ENCODE measurements around the gene ZNF488. TPM values are rescaled to one million over a fixed set of nuclear protein-coding genes. Genes with fewer than 3 reads are reported as not detected.

ZNF488 gene
- total RNA-seq, 2 experiments from 2014 or later: 0.12 TPM; not detected in 1

DNA sequence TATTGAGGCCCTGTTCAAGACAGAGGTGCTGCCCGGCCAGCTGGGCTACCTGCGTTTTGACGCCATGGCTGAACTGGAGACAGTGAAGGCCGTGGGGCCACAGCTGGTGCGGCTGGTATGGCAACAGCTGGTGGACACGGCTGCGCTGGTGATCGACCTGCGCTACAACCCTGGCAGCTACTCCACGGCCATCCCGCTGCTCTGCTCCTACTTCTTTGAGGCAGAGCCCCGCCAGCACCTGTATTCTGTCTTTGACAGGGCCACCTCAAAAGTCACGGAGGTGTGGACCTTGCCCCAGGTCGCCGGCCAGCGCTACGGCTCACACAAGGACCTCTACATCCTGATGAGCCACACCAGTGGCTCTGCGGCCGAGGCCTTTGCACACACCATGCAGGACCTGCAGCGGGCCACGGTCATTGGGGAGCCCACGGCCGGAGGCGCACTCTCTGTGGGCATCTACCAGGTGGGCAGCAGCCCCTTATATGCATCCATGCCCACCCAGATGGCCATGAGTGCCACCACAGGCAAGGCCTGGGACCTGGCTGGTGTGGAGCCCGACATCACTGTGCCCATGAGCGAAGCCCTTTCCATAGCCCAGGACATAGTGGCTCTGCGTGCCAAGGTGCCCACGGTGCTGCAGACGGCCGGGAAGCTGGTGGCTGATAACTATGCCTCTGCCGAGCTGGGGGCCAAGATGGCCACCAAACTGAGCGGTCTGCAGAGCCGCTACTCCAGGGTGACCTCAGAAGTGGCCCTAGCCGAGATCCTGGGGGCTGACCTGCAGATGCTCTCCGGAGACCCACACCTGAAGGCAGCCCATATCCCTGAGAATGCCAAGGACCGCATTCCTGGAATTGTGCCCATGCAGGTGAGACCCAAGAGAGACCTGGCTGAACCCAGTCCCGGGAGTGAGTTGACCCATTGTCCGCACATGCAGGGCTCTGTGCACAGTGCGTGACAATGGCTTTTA is 33.1 kb downstream of the ZNF488 start:
- no peaks in the 10 kb centered on the region for H3K4me1 Mint-ChIP-seq
- no peak for ATAC-seq
- no peaks in the 10 kb centered on the region for H3K36me3 Mint-ChIP-seq
- H3K9me3 Mint-ChIP-seq (ENCODE audit: low read depth): no peaks in the 10 kb centered on the region
- CTCF ChIA-PET: no interaction called here
- no peaks in the 10 kb centered on the region for H3K27me3 Mint-ChIP-seq
- no peak overlapping the region for H3K27ac Mint-ChIP-seq
- no peak overlapping the region for H3K4me3 Mint-ChIP-seq
- DNase-seq: no peak

DNA sequence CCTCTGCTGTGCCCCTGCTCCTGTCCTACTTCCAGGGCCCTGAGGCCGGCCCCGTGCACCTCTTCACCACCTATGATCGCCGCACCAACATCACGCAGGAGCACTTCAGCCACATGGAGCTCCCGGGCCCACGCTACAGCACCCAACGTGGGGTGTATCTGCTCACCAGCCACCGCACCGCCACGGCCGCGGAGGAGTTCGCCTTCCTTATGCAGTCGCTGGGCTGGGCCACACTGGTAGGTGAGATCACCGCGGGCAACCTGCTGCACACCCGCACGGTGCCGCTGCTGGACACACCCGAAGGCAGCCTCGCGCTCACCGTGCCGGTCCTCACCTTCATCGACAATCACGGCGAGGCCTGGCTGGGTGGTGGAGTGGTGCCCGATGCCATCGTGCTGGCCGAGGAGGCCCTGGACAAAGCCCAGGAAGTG is 34.1 kb downstream of the ZNF488 start:
- Mint-ChIP-seq H3K4me3 (no peak overlapping the region), H3K9me3 (ENCODE audit: low read depth) (no peaks in the 10 kb centered on the region), H3K27ac (no peak overlapping the region), H3K36me3 (no peaks in the 10 kb centered on the region), H3K4me1 (no peaks in the 10 kb centered on the region), H3K27me3 (no peaks in the 10 kb centered on the region)
- DNase-seq: no peak
- no peak for ATAC-seq
- CTCF ChIA-PET: no interaction called here

DNA sequence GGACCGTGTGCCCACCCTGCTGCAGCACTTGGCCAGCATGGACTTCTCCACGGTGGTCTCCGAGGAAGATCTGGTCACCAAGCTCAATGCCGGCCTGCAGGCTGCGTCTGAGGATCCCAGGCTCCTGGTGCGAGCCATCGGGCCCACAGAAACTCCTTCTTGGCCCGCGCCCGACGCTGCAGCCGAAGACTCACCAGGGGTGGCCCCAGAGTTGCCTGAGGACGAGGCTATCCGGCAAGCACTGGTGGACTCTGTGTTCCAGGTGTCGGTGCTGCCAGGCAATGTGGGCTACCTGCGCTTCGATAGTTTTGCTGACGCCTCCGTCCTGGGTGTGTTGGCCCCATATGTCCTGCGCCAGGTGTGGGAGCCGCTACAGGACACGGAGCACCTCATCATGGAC is 34.6 kb downstream of the ZNF488 start:
- Mint-ChIP-seq H3K27me3 (no peaks in the 10 kb centered on the region), H3K27ac (no peak overlapping the region), H3K4me1 (no peaks in the 10 kb centered on the region), H3K9me3 (ENCODE audit: low read depth) (no peaks in the 10 kb centered on the region), H3K4me3 (no peak overlapping the region), H3K36me3 (no peaks in the 10 kb centered on the region)
- ATAC-seq: no peak
- CTCF ChIA-PET: no interaction called here
- no peak for DNase-seq

DNA sequence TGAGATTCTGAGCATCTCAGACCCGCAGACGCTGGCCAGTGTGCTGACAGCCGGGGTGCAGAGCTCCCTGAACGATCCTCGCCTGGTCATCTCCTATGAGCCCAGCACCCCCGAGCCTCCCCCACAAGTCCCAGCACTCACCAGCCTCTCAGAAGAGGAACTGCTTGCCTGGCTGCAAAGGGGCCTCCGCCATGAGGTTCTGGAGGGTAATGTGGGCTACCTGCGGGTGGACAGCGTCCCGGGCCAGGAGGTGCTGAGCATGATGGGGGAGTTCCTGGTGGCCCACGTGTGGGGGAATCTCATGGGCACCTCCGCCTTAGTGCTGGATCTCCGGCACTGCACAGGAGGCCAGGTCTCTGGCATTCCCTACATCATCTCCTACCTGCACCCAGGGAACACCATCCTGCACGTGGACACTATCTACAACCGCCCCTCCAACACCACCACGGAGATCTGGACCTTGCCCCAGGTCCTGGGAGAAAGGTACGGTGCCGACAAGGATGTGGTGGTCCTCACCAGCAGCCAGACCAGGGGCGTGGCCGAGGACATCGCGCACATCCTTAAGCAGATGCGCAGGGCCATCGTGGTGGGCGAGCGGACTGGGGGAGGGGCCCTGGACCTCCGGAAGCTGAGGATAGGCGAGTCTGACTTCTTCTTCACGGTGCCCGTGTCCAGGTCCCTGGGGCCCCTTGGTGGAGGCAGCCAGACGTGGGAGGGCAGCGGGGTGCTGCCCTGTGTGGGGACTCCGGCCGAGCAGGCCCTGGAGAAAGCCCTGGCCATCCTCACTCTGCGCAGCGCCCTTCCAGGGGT is 35.2 kb downstream of the ZNF488 start:
- H3K4me1 Mint-ChIP-seq: no peaks in the 10 kb centered on the region
- CTCF ChIA-PET: no interaction called here
- no peak overlapping the region for H3K27ac Mint-ChIP-seq
- no peaks in the 10 kb centered on the region for H3K27me3 Mint-ChIP-seq
- no peaks in the 10 kb centered on the region for H3K9me3 Mint-ChIP-seq (ENCODE audit: low read depth)
- ATAC-seq (no peak), DNase-seq (no peak)
- no peak overlapping the region for H3K4me3 Mint-ChIP-seq
- H3K36me3 Mint-ChIP-seq: no peaks in the 10 kb centered on the region

DNA sequence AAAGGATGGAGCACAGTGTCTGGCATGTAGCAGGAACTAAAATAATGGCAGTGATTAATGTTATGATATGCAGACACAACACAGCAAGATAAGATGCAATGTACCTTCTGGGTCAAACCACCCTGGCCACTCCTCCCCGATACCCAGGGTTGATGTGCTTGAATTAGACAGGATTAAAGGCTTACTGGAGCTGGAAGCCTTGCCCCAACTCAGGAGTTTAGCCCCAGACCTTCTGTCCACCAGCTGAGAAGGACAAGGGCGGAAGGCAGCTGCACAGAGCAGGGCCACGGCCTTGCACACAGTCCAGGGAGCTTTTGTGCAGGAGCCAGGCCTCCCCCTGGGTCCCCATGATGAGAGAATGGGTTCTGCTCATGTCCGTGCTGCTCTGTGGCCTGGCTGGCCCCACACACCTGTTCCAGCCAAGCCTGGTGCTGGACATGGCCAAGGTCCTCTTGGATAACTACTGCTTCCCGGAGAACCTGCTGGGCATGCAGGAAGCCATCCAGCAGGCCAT is 35.9 kb downstream of the ZNF488 start, which contains the start of gene RBP3:
RBP3 (plus strand) TSS at position 226 of the 514 bp plus-strand sequence; CDS start at position 348, 122 bp downstream.
- ATAC-seq (no peak), DNase-seq (no peak)
- Mint-ChIP-seq H3K27me3 (peaks cover 5% of the 10 kb centered on the region), H3K27ac (no peak within 1 kb of the TSS), H3K9me3 (ENCODE audit: low read depth) (no peaks in the 10 kb centered on the region), H3K4me3 (no peak within 1 kb of the TSS), H3K36me3 (no peaks in the 10 kb centered on the region), H3K4me1 (no peaks in the 10 kb centered on the region)
- CTCF ChIA-PET: no interaction called here

DNA sequence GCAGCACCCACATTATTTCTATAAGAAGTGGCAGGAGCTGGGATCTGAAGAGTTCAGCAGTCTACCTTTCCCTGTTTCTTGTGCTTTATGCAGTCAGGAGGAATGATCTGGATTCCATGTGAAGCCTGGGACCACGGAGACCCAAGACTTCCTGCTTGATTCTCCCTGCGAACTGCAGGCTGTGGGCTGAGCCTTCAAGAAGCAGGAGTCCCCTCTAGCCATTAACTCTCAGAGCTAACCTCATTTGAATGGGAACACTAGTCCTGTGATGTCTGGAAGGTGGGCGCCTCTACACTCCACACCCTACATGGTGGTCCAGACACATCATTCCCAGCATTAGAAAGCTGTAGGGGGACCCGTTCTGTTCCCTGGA is 36.8 kb downstream of the ZNF488 start:
- no peak overlapping the region for H3K4me3 Mint-ChIP-seq
- H3K27ac Mint-ChIP-seq: no peak overlapping the region
- H3K9me3 Mint-ChIP-seq (ENCODE audit: low read depth): no peaks in the 10 kb centered on the region
- CTCF ChIA-PET: no interaction called here
- no peaks in the 10 kb centered on the region for H3K36me3 Mint-ChIP-seq
- no peak for DNase-seq
- H3K4me1 Mint-ChIP-seq: no peaks in the 10 kb centered on the region
- H3K27me3 Mint-ChIP-seq: peaks cover 6% of the 10 kb centered on the region
- no peak for ATAC-seq

DNA sequence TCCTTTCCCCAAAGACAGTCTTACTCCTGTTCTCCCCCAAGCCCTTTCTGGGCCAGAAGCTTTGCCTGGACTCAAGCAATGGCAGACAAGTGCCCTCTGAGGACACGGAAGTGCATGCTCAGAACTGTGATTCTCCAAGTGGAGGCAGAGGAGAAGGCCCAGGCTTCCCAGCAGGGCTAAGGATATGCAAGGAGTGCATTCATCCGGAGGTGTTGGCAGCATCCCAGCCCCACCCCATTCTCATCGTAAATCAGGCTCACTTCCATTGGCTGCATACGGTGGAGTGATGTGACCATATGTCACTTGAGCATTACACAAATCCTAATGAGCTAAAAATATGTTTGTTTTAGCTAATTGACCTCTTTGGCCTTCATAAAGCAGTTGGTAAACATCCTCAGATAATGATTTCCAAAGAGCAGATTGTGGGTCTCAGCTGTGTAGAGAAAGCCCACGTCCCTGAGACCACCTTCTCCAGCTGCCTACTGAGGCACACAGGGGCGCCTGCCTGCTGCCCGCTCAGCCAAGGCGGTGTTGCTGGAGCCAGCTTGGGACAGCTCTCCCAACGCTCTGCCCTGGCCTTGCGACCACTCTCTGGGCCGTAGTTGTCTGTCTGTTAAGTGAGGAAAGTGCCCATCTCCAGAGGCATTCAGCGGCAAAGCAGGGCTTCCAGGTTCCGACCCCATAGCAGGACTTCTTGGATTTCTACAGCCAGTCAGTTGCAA is 37.4 kb downstream of the ZNF488 start:
- no peak overlapping the region for H3K4me3 Mint-ChIP-seq
- peaks cover 6% of the 10 kb centered on the region for H3K27me3 Mint-ChIP-seq
- DNase-seq (no peak), ATAC-seq (no peak)
- H3K4me1 Mint-ChIP-seq: no peaks in the 10 kb centered on the region
- CTCF ChIA-PET: no interaction called here
- H3K27ac Mint-ChIP-seq: no peak overlapping the region
- no peaks in the 10 kb centered on the region for H3K36me3 Mint-ChIP-seq
- no peaks in the 10 kb centered on the region for H3K9me3 Mint-ChIP-seq (ENCODE audit: low read depth)

DNA sequence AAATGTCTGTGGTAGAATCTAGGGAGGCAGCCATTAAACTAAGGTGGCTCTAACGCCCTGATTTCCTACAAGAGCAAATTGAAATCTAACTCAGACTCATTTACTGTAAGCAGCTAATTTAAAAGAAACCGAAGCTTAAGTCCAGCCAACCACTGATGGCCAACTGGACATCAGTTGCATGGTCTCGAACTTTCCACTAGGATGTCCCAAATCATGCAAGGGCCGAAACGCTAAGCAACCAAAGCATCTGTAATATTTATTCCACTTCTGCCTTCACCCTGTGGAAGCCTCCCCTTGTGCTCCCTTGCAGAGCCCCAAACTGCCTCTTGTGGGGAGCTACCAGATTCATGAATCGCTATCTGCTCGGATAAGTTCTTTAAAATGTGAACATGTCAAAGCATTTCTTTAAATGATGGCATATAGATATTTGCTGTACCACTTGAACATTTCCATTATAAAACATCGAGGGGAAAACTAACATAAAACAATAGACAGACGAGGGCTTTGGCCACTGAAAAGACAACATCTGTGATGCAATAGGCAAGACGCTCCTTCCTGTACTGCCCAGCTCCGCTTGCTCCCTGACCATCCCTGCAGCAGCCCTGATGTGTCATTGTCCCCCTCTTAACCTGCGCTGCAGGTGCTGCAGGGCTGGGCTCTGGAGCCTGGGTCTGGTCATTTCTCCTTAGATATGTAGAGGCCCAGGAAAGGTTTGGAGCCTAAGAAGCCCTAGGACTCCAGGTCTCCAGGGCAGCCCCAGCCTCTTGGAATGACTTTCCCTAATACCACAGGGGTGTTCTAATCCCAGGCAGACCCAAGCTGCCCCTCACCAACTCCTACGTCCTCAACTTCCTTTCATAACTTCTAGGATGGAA is 38.9 kb downstream of the ZNF488 start:
- ATAC-seq: no peak
- no peak for DNase-seq
- CTCF ChIA-PET: interaction anchor here (1.8 kb wide), 1 partner anchor 297 kb away, joined by 3 read pairs; no protein-coding TSS in a partner anchor
- Mint-ChIP-seq H3K36me3 (no peaks in the 10 kb centered on the region), H3K4me1 (no peaks in the 10 kb centered on the region), H3K4me3 (no peak overlapping the region), H3K27ac (no peak overlapping the region), H3K27me3 (peaks cover 11% of the 10 kb centered on the region), H3K9me3 (ENCODE audit: low read depth) (no peaks in the 10 kb centered on the region)

DNA sequence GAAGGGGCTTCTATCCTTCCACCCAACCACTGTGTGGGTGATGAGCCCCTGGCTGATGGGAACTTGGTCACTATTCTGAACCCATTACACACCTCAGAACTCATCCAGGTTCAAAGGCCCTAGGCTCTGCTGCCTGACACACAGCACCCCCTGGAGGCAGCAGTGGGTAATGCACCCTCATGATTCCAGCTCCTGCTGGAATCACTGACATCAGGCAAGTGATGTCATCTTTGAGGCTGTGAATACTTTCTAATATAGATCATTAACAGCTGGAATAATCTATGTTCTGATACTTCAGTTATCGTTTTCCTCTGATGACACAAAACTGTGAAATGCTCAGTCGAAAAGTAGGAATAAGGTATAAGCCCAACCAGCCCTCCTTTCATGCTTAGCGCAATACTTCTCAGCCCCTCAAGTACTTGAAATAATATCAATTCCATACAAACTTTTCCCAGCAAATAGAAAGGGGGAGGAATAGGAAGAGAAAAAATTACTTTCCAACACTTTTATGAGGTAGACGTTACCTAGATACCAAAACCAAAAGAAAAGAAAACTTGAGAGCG is 43.4 kb downstream of the ZNF488 start:
- Mint-ChIP-seq H3K27ac (no peak overlapping the region), H3K9me3 (ENCODE audit: low read depth) (no peaks in the 10 kb centered on the region), H3K27me3 (peaks cover 37% of the 10 kb centered on the region), H3K36me3 (no peaks in the 10 kb centered on the region), H3K4me3 (no peak overlapping the region), H3K4me1 (no peaks in the 10 kb centered on the region)
- peak; percentile 68 for DNase-seq
- CTCF ChIA-PET: interaction anchor here (0.6 to 2.3 kb wide), 10 partner anchors 16 to 316 kb away, joined by 3 to 13 read pairs (median 6); no protein-coding TSS in a partner anchor
- ATAC-seq: peak; percentile 45

DNA sequence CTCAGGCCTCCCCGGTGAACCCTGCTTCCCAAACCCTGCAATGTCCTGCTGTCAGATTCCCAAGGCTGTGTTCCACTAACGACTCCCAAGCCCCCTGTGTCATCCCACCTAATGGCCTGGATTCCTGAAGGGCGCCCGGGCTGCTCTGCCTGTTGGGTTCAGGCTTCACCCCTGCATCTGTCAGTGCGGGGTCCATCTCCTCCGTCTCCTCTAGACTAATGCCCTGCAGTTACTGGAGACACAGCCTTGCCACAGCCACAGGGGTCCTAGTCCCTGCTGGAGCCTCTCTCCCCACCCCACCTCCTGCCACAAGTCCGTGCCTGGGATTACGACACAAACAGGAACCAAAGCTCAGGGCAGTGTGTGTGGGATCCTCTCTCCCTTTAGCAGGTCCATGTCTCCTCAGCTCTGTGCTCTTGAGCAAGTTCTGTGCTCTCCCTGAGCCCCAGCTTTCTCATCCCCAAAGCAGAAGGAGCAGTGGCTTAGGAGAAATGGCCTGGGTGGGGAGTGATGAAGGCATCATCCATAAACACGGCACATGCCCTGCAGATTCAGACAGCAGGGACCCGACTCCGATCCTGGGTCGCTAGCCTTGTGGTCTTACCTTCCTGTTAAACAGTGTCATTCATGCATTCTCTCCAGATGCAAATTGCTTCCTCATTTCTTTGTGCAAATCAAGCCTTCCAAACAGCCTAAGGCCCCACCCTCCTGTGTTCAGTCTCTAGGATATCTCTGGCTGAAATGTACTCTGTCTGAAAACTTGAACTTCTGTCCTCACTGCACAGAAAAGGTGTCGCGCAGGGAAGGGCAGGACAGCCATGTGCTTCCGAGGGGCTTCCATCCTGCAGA is 44.1 kb downstream of the ZNF488 start:
- no peaks in the 10 kb centered on the region for H3K36me3 Mint-ChIP-seq
- CTCF ChIA-PET: interaction anchor here (0.9 to 2.3 kb wide), 9 partner anchors 15 to 315 kb away, joined by 3 to 13 read pairs (median 7); no protein-coding TSS in a partner anchor
- no peak overlapping the region for H3K4me3 Mint-ChIP-seq
- DNase-seq: no peak
- H3K4me1 Mint-ChIP-seq: no peaks in the 10 kb centered on the region
- no peaks in the 10 kb centered on the region for H3K9me3 Mint-ChIP-seq (ENCODE audit: low read depth)
- ATAC-seq: no peak
- H3K27ac Mint-ChIP-seq: no peak overlapping the region
- peaks cover 37% of the 10 kb centered on the region for H3K27me3 Mint-ChIP-seq

DNA sequence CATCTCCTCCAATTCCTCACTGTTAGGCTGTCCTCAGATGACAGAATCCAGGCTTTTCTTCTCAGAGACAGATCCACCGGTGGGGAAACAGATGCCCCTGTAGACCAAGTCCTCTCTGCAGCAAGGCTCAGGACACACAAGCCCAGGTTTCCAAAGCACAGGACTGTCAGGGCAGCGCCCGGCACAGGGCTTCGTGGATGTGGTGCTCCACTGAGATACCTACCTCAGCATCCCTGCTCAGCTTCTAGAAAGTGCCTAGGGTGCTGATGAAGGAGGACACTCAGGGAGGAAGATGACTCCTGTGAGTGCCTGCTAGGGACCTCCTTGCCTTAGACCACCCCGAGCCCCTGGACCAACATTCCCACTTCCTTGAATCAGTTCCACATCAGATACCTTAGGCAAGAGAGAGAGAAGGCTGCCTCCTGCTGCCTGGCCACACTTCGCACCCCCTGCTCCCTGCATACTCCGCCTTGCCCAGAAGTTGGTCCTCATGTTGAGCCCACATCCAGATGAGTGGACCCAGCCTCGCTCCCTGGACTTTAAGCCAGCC is 44.8 kb downstream of the ZNF488 start:
- H3K27ac Mint-ChIP-seq: no peak overlapping the region
- H3K4me1 Mint-ChIP-seq: no peaks in the 10 kb centered on the region
- no peak overlapping the region for H3K4me3 Mint-ChIP-seq
- H3K27me3 Mint-ChIP-seq: peaks cover 37% of the 10 kb centered on the region
- no peak for DNase-seq
- no peaks in the 10 kb centered on the region for H3K36me3 Mint-ChIP-seq
- H3K9me3 Mint-ChIP-seq (ENCODE audit: low read depth): no peaks in the 10 kb centered on the region
- CTCF ChIA-PET: interaction anchor here (1.7 to 2.3 kb wide), 3 partner anchors 27 to 314 kb away, joined by 6 to 13 read pairs (median 7); no protein-coding TSS in a partner anchor
- no peak for ATAC-seq
